DND-41 (cell line): ENCODE measurements around the gene RFLNA.

Experiments used
- ATAC-seq: fragments of 200-7000 bp; cut with Tn5 transposase; 3 replicates; pipeline ENCODE4 v1.9.1; 2021; ENCODE audit warnings: low read depth; ENCODE audit not compliant: insufficient read depth
- DNase-seq: peaks from one replicate; pipeline ENCODE4 v3.0.0-alpha.2; 2020
- H2AFZ ChIP-seq: 2 replicates; pipeline ENCODE4 v1.6.0; 2012; ENCODE audit warnings: low read depth, low read length
- H3K27ac ChIP-seq: 2 replicates; pipeline ENCODE4 v1.5.1; 2012; ENCODE audit warnings: low read length, inconsistent platforms
- H3K27me3 ChIP-seq: fragments of 200-600 bp; sonication (generic); 2 replicates; pipeline ENCODE4 v1.6.0; 2012; ENCODE audit warnings: low read length, mild to moderate bottlenecking, inconsistent platforms; ENCODE audit not compliant: insufficient read depth, poor library complexity
- H3K36me3 ChIP-seq: 2 replicates; pipeline ENCODE4 v1.5.1; 2012; ENCODE audit warnings: low read length, inconsistent platforms; ENCODE audit not compliant: insufficient read depth
- H3K4me1 ChIP-seq: 2 replicates; pipeline ENCODE4 v1.5.1; 2012; ENCODE audit warnings: mild to moderate bottlenecking, low read length; ENCODE audit not compliant: insufficient read depth
- H3K4me2 ChIP-seq: 2 replicates; pipeline ENCODE4 v1.6.0; 2012; ENCODE audit warnings: mild to moderate bottlenecking, moderate library complexity, low read length, inconsistent platforms; ENCODE audit not compliant: insufficient read depth
- H3K4me3 ChIP-seq, 2 experiments: fragments of 200-600 bp in 1 of 2; shearing (Covaris generic) in 1 of 2; 2 replicates each; pipeline ENCODE4 v1.5.1; 2012 to 2016; ENCODE audit warnings: inconsistent platforms in 2 of 2, low read length in 2 of 2, mild to moderate bottlenecking in 2 of 2, low read depth in 1 of 2, moderate library complexity in 1 of 2
- H3K79me2 ChIP-seq: 2 replicates; pipeline ENCODE4 v1.6.0; 2012; ENCODE audit warnings: low read length, inconsistent platforms; ENCODE audit not compliant: insufficient read depth
- H3K9ac ChIP-seq: 2 replicates; pipeline ENCODE4 v1.6.0; 2012; ENCODE audit warnings: low read depth, mild to moderate bottlenecking, inconsistent platforms, low read length, moderate library complexity
- H3K9me3 ChIP-seq: 2 replicates; pipeline ENCODE4 v1.5.1; 2012; ENCODE audit warnings: low read length, moderate library complexity, mild to moderate bottlenecking, inconsistent platforms; ENCODE audit not compliant: insufficient read depth, severe bottlenecking
- H4K20me1 ChIP-seq: 2 replicates; pipeline ENCODE4 v1.6.0; 2012; ENCODE audit warnings: low read length; ENCODE audit not compliant: insufficient read depth
- CTCF ChIP-seq: IDR thresholded peaks from 2 replicates; pipeline ENCODE4 v1.5.1; 2012; ENCODE audit warnings: borderline replicate concordance, low read length, moderate library complexity, mild to moderate bottlenecking; ENCODE audit not compliant: poor library complexity, severe bottlenecking; ENCODE audit errors: extremely low read depth
- EZH2 ChIP-seq: IDR thresholded peaks from 3 replicates; pipeline ENCODE4 v1.6.1; 2012; ENCODE audit warnings: borderline replicate concordance, low read depth, mild to moderate bottlenecking, moderate library complexity, low read length, inconsistent platforms; ENCODE audit not compliant: severe bottlenecking

RFLNA gene

DNA sequence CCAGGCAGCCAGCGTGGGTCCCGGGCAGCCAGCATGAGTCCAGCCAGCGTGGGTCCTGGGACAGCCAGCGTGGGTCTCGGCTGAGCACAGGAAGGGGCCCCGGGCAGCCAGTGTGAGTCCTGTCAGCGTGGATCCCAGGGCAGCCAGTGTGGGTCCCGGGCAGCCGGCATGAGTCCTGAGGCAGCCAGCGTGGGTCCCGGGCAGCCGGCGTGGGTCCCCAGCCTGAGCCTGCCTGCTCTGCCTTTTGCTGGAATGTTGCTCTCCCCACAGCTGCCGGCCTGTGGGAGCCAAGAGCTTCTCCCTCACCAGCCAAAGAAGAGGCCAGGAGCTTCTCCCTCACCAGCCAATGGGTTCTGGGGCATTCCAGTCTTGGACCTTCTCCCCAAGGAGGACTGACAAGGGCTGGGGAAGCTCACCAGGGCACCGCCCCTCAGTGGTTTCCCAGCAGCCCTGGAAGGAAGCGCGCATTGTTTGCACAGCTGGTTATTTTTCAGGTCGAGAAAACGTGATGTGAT lies 15.0 kb upstream of the RFLNA start:
- ATAC-seq: no peak
- H3K27ac ChIP-seq: no peak overlapping the region
- DNase-seq: no peak
- no peaks in the 10 kb centered on the region for H3K4me1 ChIP-seq
- no peak overlapping the region for H3K4me2 ChIP-seq
- H4K20me1 ChIP-seq: no peaks in the 10 kb centered on the region
- no peaks in the 10 kb centered on the region for H3K79me2 ChIP-seq
- no peaks in the 10 kb centered on the region for H3K27me3 ChIP-seq
- no peak overlapping the region for H2AFZ ChIP-seq
- H3K9ac ChIP-seq: no peak overlapping the region
- peaks cover 8% of the 10 kb centered on the region for H3K9me3 ChIP-seq
- no peaks in the 10 kb centered on the region for H3K36me3 ChIP-seq
- no peak overlapping the region for H3K4me3 ChIP-seq
- no peak for TF ChIP-seq CTCF
- no peak for TF ChIP-seq EZH2

- TF ChIP-seq CTCF (no peak), EZH2 (no peak)
- no peak overlapping the region for H3K4me3 ChIP-seq
- DNase-seq: no peak
- H3K79me2 ChIP-seq: no peaks in the 10 kb centered on the region
- no peaks in the 10 kb centered on the region for H3K36me3 ChIP-seq
- H3K27ac ChIP-seq: no peak overlapping the region
- H4K20me1 ChIP-seq: no peaks in the 10 kb centered on the region
- no peak overlapping the region for H2AFZ ChIP-seq
- no peak overlapping the region for H3K4me2 ChIP-seq
- no peak overlapping the region for H3K9ac ChIP-seq
- peaks cover 10% of the 10 kb centered on the region for H3K9me3 ChIP-seq
- no peaks in the 10 kb centered on the region for H3K4me1 ChIP-seq
- no peaks in the 10 kb centered on the region for H3K27me3 ChIP-seq
- ATAC-seq: no peak
Observed at GRCh38 chr12:124281309-124281708, 13.6 kb upstream of the RFLNA start.

DNA sequence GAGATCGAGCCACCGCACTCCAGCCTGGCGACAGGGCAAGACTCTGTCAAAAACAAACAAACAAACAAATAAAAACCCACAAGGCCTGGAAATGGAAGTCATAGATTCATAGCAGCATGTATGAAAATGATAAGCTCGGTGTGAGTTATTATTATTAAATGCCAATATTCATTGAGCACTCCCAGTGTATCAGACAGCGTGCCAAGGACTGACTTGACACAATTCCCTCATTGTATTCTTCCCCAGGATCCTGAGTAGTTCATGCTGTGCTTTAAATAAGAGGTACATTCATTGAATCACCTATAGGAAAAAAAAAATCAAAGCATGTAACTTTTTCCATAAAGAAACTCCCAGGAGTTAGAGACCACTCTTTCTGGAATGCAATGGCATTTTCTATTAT lies 12.6 kb upstream of the RFLNA start:
- no peaks in the 10 kb centered on the region for H3K79me2 ChIP-seq
- H3K4me1 ChIP-seq: no peaks in the 10 kb centered on the region
- no peak overlapping the region for H3K27ac ChIP-seq
- ATAC-seq (no peak), DNase-seq (no peak)
- H3K27me3 ChIP-seq: no peaks in the 10 kb centered on the region
- H2AFZ ChIP-seq: no peak overlapping the region
- no peaks in the 10 kb centered on the region for H4K20me1 ChIP-seq
- H3K4me3 ChIP-seq: no peak overlapping the region
- peaks cover 10% of the 10 kb centered on the region for H3K9me3 ChIP-seq
- H3K4me2 ChIP-seq: no peak overlapping the region
- TF ChIP-seq EZH2 (no peak), CTCF (no peak)
- no peaks in the 10 kb centered on the region for H3K36me3 ChIP-seq
- H3K9ac ChIP-seq: no peak overlapping the region

- no peak overlapping the region for H2AFZ ChIP-seq
- ATAC-seq (no peak), DNase-seq (no peak)
- no peaks in the 10 kb centered on the region for H4K20me1 ChIP-seq
- H3K4me1 ChIP-seq: no peaks in the 10 kb centered on the region
- TF ChIP-seq CTCF: no peak
- TF ChIP-seq EZH2: no peak
- H3K9me3 ChIP-seq: peaks cover 10% of the 10 kb centered on the region
- no peaks in the 10 kb centered on the region for H3K36me3 ChIP-seq
- no peak overlapping the region for H3K9ac ChIP-seq
- no peak overlapping the region for H3K4me3 ChIP-seq
- no peak overlapping the region for H3K27ac ChIP-seq
- H3K27me3 ChIP-seq: no peaks in the 10 kb centered on the region
- no peak overlapping the region for H3K4me2 ChIP-seq
- H3K79me2 ChIP-seq: no peaks in the 10 kb centered on the region
Observed at GRCh38 chr12:124283326-124283725, 11.6 kb upstream of the RFLNA start.
